ENCODE results near the gene OBSCN.

GRCh38 chr1:228426518-228427175 is 218.8 kb downstream of the OBSCN start:
- TF ChIP-seq, protein P1, sequence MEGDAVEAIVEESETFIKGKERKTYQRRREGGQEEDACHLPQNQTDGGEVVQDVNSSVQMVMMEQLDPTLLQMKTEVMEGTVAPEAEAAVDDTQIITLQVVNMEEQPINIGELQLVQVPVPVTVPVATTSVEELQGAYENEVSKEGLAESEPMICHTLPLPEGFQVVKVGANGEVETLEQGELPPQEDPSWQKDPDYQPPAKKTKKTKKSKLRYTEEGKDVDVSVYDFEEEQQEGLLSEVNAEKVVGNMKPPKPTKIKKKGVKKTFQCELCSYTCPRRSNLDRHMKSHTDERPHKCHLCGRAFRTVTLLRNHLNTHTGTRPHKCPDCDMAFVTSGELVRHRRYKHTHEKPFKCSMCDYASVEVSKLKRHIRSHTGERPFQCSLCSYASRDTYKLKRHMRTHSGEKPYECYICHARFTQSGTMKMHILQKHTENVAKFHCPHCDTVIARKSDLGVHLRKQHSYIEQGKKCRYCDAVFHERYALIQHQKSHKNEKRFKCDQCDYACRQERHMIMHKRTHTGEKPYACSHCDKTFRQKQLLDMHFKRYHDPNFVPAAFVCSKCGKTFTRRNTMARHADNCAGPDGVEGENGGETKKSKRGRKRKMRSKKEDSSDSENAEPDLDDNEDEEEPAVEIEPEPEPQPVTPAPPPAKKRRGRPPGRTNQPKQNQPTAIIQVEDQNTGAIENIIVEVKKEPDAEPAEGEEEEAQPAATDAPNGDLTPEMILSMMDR (IDR thresholded peaks at IDR 0.05): no peak
- no peak for TF ChIP-seq POLR2A (IDR thresholded peaks at IDR 0.05)

Measured in adrenal gland (tissue), 5 donors.